NCI-H82 treated with DMSO at 0.1 percent for 48 hours (cell line): ENCODE results near the gene GIPC3.
"Not testable (repeated sequence)": the region's sequence is repeated elsewhere in the genome, so short reads cannot be mapped to it uniquely, and the experiment has no call there.

ENCODE experiments used
- DNase-seq: peaks from one replicate; lab custom pipeline; 2025; ENCODE audit not compliant: unreplicated experiment; lab: John Stamatoyannopoulos, UW

GIPC3 gene

DNA sequence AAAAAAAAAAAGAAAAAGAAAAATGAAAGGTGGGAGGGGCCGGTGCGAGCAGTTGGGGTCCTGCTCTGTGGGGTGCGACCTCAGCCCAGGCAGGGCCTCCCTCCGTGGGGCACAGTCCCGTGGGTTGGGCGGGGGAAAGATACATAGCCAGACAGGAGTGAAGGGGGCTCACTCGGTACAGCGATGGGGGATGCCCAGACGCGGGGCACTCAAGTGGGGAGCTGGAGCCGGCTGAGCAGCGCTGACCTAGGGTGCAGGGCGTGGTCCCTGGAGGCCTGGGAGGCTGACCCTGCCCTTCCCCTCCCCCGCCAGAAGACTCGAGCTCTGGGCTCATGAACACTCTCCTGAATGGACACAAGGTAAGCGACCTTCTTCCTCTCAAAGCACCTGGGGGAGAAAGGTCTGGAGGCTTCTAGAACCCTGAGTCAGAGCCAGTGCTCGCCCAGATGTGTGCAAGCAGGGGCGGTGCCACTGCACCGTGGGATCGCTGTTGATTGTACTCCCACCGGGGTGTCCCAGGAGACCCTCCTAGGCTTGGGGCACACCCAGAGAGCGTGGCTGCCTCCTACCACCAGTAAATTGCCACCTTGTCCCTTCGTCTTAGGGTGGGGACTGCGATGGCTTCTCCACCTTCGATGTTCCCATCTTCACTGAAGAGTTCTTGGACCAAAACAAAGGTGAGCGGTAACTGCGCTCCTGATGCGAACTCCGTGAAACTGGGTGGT, 9.2 kb upstream of the GIPC3 start:
- no peak for DNase-seq

DNA sequence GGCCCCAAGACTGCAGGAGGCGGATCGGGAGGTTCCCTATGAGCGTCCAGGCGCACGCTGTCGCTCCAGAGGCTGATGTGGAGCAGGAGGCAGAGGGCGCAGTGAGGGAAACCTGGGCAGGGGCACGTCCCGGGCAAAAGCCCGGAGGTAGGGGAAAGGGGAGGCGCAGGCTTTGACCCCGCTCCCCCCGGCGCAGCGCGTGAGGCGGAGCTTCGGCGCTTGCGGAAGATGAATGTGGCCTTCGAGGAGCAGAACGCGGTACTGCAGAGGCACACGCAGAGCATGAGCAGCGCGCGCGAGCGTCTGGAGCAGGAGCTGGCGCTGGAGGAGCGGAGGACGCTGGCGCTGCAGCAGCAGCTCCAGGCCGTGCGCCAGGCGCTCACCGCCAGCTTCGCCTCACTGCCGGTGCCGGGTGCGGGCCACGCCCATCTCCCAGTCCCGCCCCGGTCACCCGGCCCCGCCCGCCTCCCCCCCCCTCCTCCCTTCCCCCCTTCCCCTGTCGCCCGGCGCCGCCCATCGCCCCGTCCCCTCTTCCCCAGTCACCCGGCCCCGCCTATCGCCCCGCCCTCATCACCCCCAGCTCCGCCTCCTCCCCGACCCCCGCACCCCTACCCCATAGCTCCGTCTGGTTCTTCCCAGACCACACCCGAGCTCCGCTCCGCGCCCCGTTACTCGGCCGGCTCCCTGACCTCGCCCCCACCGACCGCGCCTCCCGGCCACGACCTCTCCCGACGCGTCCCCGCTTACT, 8.4 kb upstream of the GIPC3 start:
- DNase-seq = no peak

DNA sequence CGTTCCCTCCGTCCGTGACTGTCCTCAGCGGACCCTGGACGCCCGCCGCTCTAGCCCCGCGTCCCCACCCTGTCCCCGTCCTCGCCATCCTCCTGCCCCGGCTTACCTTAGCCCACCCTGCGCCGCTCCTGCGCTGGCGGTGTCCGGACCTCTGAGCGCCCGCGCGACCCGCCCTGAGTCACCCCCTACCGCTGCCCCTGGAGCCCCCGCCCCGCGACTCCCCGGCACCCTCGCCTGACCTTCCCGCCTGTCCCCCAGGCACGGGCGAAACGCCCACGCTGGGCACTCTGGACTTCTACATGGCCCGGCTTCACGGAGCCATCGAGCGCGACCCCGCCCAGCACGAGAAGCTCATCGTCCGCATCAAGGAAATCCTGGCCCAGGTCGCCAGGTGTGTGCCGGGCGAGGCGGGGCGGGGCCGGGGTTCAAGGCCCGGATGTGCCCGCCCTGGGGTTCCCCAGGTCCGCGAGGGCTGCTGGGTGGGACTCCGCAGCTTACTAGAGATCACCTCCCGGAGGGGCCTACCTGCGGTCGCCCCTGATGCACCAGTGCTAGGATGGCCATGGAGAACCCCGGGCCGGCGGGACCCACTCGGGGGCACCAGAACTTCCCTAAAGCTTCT, 7.4 kb upstream of the GIPC3 start:
- DNase-seq = no peak

DNA sequence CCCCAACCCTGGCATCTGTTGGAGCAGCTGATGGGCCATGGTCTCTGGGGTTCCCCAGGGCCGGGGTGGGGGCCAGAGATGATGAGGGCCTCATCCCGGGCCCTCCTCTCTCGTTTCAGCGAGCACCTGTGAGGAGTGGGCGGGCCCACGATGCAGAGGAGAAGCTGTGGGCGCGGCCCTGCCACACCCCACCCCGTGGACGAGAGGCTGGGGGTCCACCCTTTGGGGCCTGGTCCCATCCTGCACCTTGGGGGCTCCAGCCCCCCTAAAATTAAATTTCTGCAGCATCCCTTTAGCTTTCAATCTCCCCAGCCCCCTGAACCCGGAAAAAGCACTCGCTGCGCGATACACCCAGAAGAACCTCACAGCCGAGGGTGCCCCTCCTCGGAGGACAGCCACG, 6.9 kb upstream of the GIPC3 start:
- DNase-seq = no peak

DNA sequence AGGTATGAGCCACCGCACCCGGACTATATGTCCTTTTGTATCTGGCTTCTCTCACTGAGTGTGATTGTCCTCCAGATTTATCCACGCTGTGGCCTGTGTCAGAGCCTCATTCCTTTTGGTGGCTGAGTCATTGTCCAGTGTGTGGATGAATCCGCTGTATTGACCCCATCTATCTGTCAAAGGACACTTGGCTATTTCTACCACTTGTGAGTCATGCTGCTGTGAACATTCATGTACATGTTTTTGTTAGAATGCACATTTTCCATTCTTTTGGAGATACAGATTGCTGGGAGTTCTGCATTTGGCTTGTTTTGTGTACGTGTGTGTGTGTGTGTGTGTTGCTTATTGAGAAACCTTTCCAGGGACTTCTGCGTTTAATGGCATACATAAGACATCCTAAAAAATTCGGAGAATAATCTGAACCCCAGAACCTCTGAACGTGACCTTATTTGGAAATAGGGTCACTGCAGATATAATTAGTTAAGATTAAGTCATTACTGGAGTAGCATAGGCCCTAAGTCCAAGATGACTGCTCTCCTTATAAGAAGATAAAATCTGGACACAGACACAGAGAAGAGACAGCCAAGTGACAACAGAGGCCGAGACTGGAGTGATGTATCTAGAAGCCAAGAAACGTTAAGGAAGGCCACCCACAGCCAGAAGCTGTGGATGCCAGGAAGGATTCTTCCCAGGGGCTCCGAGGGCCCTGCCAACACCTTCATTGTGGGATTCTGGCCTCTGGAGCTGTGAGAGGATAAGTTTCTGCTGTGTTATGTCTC, 4.9 kb upstream of the GIPC3 start:
- no peak for DNase-seq

DNA sequence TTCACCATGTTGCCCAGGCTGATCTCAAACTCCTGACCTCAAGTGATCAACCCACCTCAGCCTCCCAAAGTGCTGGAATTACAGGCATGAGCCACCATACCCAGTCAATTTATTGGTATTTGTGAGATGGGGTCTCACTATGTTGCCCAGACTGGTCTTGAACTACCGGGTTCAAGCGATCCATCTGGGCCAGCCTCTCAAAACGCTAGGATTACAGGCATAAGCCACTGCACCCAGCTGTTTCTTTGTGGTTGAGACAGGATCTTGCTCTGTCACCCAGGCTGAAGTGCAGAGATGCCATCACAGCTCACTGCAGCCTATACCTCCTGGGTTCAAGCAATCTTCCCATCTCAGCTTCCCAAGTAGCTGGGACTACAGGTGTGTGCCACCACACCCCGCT, 3.5 kb upstream of the GIPC3 start:
- not testable (repeated sequence) for DNase-seq

DNA sequence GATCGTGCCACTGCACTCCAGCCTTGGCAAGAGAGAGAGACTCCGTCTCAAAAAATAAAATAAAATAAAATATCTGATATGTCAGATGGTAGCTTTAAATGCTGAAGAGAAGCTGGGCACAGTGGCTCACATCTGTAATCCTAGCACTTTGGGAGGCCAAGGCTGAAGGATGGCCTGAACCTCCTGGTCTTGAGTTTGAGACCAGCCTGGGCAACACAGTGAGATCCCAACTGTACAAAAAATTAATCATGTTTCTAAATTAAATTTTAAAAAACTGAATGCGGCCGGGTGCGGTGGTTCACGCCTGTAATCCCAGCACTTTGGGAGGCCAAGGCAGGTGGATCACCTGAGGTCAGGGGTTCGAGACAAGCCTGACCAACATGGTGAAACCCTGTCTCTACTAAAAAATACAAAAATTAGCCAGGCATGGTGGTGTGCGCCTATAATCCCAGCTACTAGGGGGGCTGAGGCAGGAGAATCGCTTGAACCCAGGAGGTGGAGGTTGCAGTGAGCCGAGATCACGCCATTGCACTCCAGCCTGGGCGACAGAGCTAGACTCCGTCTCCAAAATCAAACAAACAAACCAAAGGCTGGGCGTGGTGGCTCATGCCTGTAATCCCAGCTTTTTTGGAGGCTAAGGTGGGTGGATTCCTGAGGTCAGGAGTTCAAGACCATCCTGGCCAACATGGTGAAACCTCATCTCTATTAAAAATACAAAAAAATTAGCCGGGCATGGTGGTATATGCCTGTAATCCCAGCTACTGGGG, 1.1 kb upstream of the GIPC3 start:
- not testable (repeated sequence) for DNase-seq

DNA sequence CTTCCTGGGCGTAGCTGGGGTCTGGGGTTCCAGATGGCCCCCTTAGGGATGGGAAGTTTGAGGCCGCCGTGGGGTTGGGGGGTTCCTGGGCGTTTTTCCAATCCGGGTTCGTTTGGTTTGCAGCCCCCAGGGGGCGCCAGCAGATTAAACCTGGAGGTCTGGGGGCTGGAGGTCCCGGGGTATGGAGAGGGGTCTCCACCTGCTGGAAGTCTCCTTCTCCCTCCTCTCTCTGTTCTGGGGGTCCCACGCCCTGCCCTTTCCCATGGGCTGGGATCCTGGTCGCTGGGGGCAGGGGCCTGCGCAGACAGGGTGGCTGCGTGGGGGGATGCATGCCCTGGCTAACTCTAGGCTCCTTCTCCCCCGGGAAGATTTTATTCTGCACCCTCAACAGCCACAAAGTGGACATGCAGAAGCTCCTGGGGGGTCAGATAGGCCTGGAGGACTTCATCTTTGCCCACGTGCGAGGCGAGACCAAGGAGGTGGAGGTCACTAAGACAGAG, 899 bp downstream of the GIPC3 start:
- no peak for DNase-seq

DNA sequence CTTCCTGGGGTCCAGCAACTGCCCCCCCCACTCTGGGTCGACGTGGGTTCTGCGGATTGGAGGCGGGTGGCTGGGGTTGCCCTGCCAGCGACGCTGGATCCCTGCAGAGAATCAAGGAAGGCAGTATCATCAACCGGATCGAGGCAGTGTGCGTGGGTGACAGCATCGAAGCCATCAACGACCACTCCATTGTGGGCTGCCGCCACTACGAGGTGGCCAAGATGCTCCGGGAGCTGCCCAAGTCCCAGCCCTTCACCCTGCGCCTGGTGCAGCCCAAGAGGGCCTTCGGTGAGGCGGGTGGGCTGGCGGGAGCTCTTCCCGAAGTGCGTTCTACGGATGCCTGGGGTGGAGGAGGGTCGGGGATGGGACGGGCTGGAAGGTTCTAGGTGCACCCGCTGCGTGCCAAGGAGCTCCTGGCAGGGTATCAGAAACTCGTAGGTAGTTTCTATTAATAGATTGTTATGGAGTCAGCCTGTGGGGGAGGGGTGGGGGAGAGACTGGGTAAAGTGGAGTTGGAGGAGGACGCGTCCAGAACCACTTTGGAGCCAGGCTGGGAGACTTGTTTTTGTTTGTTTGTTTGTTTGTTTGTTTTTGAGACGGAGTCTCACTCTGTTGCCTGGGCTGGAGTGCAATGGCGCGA, 1.5 kb downstream of the GIPC3 start:
- no peak for DNase-seq

DNA sequence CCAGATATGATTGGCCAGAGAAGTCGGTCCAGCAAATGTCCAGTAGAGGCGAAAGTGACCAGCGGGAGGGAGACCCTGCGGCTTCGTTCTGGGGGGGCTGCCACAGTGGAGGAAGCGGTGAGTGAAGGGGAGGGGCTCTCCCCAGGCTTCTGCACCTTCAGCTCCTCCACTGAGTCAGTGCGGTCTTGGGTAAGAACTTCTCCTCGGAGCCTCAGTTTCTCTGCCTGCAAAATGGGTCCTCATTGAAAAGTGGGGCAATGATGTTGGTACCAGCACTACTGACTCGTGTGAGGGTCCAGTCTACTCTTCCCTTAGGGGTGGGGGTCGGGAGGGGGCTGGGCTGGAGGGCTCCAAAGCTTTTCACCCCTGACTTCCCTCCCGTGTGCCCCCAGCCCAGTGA, 4.2 kb downstream of the GIPC3 start:
- no peak for DNase-seq

DNA sequence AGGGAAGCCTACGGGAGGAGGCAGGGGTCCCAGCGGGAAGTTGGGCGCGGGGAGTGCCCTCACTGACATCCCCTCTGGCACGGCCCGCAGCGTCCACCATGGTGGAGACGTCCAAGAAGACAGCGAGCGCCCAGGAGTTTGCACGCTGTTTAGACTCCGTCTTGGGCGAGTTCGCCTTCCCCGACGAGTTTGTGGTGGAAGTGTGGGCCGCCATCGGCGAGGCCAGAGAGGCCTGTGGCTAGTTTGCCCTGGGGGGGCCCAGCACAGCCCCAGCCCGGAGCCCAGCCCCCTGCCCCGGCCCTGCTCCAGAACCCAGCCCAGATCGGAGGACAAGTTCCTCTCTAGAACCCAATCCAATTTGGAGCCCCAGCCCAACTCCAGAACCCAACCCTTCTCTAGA, 4.7 kb downstream of the GIPC3 start:
- DNase-seq = no peak

DNA sequence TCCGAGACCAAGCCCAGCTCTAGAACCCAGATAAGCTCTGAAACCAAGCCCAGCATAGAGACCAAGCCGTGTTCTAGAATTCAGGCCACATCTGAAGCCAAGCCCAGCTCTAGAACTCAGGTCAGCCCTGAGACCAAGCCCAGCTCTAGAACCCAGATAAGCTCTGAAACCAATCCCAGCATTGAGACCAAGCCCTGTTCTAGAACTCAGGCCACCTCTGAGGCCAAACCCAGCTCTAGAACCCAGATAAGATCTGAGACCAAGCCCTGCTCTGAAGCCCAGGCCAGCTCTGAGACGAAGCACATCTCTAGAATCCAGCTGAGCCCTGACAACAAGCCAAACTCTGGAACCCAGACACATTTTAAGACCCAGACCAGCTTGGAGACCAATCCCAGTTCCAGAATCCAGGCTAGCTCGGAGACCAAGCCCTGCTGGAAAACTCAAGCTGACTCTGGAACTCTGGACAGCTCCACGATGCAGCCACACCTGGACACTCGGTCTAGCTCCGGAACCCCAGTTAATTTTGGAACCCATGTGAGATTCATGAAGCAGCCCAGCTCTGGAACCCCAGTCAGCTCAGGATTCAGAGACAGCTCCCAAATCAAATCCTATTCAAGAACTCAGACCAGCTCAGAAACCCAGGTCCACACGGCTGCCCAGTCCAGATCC, 5.8 kb downstream of the GIPC3 start:
- DNase-seq = no peak

DNA sequence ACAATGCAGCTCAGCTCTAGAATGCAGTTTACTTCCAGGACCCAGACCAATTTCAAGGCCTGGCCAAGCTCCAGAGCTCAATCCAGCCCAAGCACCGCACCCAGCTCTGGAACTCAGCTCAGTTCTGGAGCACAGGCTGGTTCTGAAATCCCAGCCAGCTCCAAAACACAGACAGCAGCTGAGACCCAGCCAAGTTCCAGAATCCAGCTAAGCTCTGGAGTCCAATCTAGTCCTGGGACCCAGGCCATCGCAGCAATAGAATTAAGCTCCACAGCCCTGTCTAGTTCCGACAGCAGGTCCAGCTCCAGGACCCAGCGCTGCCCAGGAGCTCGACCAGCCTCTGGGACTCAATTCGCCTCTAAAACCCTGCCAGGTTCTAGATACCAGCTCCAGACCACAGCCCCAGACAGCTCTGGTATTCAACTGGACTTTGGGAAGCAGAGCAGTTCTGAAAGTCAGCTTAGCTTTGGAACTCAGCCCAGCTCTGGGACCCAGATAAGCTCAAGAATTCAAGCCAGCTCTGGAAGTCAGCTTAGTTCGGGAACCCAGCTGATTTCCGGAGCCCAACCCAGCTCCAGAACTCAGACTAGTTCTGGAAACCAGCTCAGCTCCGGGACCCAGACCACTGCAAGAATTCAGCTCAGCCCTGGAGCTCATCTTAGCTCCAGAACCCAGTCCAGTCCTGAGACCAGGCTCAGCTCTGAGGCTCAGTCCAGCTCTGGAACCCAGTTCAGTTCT, 6.8 kb downstream of the GIPC3 start:
- DNase-seq = no peak

DNA sequence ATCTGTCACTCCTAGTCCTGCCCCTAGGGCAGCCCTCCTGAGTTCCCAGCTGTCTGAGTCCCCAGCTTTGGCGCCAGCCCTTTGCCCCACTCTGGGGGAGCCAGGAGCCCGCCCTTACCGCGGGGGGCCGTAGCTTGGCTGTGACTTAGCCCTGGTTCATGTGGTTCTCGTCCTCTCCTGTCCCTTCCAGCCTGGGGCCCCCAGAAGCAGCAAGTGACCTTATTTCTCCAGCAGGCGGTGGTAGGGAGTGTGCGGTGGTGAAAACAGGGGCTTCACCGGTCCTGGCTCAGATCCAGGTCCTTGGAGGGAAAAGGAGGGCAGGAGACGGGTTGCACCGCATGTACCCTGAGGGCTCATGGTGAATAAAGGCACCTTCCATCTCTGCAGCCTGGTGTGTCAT, 7.9 kb downstream of the GIPC3 start:
- DNase-seq = no peak

DNA sequence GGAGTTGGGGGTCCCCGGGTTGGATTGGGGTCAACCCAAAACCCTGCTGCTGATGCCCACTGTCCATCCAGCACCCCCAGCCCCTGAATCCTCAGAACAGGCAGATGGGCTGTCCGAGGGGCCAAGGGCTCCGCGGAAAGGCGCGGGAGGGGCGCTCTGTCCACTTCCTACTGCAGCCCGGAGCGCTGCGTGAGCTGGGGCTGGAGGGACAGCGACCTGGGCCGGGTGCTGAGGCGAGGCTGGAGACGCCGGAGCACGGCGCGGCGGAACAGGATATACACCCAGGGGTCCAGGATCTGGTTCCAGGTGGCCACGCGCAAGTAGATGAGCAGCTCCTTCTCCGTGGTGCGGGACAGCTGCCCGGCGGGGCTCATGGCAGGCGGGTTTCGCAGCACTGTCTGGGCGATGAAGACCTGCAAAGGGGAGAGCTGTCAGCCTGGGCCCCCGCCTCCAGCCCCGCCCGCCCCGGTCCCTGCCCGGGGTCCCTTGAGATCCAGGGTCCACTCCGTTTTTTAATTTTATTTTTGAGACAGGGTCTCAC, 10.3 kb downstream of the GIPC3 start:
- no peak for DNase-seq

DNA sequence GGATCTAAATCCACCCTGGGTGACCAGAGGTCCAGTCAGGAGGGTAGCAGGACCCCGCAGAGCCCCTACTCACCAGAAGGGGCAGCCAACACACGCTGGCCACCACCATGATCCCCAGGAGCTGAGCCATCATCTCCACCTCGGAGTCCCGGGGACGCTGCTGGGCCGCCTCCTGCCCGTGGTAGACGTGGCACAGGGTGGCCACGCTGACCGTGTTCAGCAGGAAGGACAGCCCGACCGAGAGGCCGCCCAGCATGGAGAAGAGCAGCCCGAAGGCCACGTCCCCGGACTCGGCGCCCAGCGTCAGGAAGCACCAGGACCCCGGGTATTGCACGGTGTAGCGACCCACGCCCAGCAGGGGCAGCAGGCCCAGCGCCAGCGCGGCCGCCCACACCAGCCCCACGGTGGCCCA, 14.5 kb downstream of the GIPC3 start:
- DNase-seq = no peak

DNA sequence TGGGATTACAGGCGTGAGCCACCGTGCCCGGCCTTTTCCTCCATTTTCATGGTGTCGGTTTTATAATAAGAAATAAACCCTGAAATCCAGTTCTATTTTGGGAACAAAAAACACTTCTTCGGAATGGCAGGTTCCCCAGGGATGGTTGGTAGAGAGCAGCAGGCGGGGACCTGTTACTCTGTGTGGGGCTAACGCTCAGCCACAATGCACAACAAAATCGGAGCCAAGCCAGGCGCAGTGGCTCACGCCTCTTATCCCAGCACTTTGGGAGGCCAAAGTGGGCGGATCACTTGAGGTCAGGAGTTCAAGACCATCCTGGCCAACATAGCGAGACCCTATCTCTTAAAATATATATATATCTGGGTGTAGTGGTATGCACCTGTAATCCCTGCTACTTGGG, 15.7 kb downstream of the GIPC3 start:
- no peak for DNase-seq

DNA sequence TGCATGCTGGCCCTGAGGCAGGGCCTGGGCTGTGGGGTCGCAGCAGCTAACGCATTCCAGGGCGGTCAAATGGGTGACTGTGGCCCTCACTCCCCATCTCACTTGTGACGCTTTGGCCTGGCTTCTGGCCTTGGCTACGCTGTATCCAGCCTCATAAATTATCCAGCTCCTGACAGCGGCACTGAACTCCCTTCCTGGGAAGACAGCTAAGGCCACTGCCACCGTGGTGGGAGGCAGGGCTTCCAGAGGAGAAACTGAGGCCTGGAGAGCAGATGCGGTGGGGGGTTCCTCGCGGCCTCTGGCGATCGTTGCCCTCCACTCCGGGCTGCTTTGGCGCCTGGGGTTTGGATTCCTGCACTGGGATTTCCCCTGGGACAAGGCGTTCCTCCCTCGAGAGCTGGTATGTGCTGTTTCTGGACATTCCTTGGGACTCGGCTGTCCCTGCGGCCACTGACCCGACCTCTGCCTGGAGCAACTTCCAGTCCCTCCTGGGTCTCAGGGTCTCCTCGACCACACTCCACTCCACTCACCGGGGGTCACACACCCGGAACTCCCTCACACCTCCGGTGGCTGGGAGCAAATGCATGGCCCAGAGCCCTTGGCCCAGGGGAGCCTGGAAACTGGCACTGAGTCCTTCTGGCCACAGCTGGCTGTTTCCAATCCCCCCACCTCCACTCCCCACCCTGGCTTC, 18.0 kb downstream of the GIPC3 start:
- no peak for DNase-seq
